DMS53 treated with DMSO at 0.1 percent for 48 hours (cell line): ENCODE results near the gene SGMS1.
A peak's percentile ranks its signal among the peaks of the same experiment; 100 is the strongest.
"Not testable (repeated sequence)": the region's sequence is repeated elsewhere in the genome, so short reads cannot be mapped to it uniquely, and the experiment has no call there.

ENCODE experiments used
- DNase-seq: peaks from one replicate; lab custom pipeline; 2025; ENCODE audit not compliant: unreplicated experiment; lab: John Stamatoyannopoulos, UW

SGMS1 gene

GRCh38 chr10:50281210-50281966 lies 342.4 kb downstream of the SGMS1 start:
- no peak for DNase-seq

- no peak for DNase-seq
Observed at GRCh38 chr10:50280049-50280841, 343.5 kb downstream of the SGMS1 start.

GRCh38 chr10:50279489-50279888 lies 344.3 kb downstream of the SGMS1 start:
- peak; percentile 67 for DNase-seq

DNA sequence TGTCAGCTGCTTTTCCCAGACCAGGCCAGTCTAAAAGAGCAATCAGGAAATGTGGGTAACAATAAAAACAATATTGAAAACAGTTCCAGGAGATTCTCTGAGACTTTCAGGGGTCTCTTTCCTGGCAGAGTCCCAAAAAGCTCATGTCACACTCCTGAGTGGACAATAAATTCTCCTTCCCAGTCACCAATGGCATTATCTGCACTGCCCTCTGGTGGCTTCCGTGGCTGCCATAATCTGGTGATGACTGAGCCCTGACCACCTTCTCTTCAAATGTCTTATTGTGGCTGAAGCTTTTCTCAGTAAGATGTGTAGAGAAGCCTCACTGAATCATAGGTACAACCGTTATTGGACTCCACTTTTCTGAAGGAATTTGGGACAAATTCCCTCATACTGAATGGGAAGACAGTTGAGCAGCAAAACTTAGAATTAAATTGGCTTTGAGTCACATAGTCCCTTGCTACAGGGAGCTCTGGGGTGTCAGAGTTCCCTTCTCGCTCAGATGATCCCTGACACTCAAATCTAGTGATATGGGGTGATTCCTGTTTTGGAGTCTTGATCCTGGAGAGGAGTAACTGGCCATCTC lies 348.0 kb downstream of the SGMS1 start:
- peak; percentile 35 for DNase-seq

- no peak for DNase-seq
Observed at GRCh38 chr10:50272531-50272930, 351.2 kb downstream of the SGMS1 start.

DNA sequence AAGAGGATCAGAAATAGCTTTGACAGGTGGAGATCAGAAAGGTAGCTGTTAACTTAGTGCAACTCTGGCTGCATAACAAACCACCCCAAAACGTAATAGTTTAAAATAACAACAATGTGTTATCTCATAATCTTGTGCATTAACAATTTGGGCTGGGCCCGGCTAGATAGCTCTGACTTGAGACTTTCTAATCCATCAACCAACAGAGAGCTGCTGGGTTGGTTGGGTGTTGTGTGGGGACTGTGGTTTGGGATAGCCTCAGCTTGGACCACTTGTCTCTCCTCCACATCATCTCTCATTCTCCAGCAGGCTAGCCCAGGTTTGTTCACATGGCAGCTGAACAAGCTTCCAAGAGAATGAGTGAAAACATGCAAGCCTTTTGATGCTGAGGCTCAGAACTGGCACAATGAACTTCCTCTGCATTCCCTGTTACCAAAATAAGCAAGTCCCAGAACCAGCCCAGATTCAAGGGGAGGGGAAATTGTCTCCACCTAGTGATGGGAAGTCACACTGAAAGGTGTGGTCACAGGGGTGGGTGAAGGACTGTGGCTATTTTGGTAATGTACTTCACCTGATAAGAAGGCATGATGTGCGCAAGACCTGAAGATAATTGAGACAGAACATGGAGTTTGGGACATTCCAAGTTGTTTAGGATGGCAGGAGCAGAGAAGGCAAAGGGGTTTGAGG lies 352.0 kb downstream of the SGMS1 start:
- DNase-seq, result no peak

DNA sequence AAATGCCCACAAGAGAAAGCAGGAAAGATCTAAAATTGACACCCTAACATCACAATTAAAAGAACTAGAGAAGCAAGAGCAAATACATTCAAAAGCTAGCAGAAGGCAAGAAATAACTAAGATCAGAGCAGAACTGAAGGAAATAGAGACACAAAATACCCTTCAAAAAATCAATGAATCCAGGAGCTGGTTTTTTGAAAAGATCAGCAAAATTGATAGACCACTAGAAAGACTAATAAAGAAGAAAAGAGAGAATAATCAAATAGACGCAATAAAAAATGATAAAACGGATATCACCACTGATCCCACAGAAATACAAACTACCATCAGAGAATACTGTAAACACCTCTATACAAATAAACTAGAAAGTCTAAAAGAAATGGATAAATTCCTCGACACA lies 355.9 kb downstream of the SGMS1 start:
- not testable (repeated sequence) for DNase-seq

DNA sequence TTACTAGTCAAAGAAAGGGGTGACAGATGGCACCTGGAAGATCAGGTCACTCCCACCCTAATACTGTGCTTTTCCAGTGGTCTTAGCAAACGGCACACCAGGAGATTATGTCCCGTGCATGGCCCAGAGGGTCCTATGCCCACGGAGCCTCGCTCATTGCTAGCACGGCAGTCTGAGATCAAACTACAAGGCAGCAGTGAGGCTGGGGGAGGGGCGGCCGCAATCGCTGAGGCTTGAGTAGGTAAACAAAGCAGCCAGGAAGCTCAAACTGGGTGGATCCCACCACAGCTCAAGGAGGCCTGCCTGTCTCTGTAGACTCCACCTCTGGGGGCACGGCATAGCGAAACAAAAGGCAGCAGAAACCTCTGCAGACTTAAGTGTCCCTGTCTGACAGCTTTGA lies 361.1 kb downstream of the SGMS1 start:
- not testable (repeated sequence) for DNase-seq

GRCh38 chr10:50260791-50261281 lies 362.9 kb downstream of the SGMS1 start:
- DNase-seq, result no peak
